ENCODE measurements around the gene TARS1.

TARS1 gene

DNA sequence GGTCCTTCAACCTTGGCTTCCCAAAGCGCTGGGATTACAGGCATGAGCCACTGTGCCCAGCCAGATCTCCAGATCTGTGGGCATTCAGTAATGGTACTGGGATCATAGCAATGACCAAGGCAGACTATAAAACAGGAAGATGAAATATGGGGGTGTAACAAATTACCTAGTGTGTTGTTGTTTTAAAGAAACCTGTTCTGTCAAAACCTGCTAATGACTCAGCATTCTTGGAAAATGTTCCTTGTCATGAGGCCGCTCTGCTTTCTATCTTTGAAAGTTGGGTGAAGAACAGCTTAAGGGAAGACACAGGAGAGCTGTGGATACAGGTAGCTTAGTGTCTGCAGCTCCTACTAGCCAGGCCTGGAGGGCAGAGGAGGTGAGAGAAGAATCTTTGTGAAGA, 19.4 kb downstream of the TARS1 start:
- DNase-seq (ENCODE audit: extremely low read depth, low read depth): no peak
- TF ChIP-seq, protein P1, sequence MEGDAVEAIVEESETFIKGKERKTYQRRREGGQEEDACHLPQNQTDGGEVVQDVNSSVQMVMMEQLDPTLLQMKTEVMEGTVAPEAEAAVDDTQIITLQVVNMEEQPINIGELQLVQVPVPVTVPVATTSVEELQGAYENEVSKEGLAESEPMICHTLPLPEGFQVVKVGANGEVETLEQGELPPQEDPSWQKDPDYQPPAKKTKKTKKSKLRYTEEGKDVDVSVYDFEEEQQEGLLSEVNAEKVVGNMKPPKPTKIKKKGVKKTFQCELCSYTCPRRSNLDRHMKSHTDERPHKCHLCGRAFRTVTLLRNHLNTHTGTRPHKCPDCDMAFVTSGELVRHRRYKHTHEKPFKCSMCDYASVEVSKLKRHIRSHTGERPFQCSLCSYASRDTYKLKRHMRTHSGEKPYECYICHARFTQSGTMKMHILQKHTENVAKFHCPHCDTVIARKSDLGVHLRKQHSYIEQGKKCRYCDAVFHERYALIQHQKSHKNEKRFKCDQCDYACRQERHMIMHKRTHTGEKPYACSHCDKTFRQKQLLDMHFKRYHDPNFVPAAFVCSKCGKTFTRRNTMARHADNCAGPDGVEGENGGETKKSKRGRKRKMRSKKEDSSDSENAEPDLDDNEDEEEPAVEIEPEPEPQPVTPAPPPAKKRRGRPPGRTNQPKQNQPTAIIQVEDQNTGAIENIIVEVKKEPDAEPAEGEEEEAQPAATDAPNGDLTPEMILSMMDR (IDR thresholded peaks at IDR 0.05; ENCODE audit: low read depth, low read length): no peak

DNA sequence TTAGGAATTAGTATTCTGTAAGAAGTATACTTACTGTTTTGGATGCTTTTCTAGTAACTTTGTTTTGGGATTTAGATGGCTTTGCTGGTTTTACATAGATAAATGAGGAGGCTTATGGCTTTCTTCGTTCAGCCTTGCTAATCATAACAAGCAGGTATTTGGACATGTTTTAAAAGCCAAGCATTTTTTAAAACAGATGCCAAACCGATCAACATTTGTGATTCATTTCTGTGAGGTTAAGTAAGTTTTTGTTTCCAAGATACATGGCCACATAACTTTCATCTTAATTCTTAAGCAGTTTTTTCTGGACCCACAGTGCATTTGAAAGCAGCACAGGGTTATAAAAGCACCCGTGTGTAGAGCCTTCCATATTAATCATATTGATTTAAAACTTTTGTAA, 21.7 kb downstream of the TARS1 start:
- TF ChIP-seq, protein P1 (IDR thresholded peaks at IDR 0.05; ENCODE audit: low read depth, low read length): no peak
- DNase-seq (ENCODE audit: extremely low read depth, low read depth): no peak

DNA sequence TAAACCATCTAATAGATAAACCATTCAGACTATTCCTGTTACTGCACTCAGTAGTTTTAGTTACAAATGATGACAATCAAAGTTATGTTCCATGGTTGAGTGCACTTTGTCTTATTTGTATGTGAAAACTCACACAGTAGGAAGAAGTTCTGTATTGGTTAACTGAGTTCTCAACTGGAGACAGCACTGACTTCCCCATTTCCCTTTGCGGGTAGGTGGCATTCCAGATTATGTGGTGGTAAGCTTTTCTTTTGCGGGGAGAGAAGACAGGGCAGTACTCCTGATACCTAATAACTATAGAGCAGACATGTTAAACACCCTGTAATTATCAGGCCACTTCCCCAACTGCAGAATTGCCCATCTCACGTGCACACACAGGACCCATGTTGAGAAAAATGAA, 24.4 kb downstream of the TARS1 start:
- DNase-seq (ENCODE audit: extremely low read depth, low read depth): no peak
- TF ChIP-seq, protein P1 (IDR thresholded peaks at IDR 0.05; ENCODE audit: low read depth, low read length): no peak

DNA sequence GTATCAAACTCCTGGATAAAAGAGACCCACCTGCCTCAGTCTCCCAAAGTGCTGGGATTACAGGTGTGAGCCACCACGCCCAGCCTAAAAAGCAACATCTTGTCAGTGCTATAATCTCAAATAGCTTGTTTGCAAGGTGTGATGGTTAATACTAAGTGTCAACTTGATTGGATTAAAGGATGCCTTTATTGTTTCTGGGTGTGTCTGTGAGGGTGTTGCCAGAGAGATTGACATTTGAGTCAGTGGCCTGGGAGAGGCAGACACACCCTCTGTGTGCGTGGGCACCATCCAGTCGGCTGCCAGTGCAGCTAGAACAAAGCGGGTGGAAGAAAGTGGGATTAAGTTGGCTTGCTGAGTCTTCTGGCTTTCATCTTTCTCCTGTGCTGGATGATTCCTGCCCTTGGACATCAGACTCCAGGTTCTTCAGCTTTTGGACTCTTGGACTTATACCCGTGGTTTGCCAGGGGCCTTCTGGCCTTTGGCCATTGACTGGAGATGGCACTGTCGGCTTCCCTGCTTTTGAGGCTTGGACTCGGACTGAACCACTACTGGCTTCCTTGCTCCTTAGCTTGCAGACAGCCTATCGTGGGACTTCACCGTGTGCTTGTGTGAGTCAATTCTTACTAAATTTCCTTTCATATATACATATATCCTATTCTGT, 28.1 kb downstream of the TARS1 start:
- DNase-seq (ENCODE audit: extremely low read depth, low read depth): no peak
- TF ChIP-seq, protein P1 (IDR thresholded peaks at IDR 0.05; ENCODE audit: low read depth, low read length): no peak

DNA sequence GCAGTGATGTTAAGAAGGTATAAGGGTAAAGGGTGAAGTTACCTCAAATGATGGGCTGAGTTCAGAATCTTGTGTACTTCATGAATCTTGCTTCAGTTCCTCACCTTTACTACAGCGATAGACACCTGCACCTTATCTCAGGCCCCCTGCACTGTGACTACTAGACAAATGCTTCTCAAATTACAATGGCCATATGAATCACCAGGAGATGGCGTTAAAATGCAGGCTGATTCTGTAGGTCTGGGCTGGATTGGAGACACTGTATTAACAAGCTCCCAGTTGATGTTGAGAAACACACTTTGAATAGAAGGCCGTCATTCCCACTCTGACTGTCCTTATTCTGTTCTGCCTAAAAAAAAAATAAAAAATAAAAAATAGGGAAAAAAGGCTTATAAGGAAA, 29.8 kb downstream of the TARS1 start:
- peak; percentile 23 for DNase-seq (ENCODE audit: extremely low read depth, low read depth)
- TF ChIP-seq, protein P1 (IDR thresholded peaks at IDR 0.05; ENCODE audit: low read depth, low read length): peak; percentile 56

DNA sequence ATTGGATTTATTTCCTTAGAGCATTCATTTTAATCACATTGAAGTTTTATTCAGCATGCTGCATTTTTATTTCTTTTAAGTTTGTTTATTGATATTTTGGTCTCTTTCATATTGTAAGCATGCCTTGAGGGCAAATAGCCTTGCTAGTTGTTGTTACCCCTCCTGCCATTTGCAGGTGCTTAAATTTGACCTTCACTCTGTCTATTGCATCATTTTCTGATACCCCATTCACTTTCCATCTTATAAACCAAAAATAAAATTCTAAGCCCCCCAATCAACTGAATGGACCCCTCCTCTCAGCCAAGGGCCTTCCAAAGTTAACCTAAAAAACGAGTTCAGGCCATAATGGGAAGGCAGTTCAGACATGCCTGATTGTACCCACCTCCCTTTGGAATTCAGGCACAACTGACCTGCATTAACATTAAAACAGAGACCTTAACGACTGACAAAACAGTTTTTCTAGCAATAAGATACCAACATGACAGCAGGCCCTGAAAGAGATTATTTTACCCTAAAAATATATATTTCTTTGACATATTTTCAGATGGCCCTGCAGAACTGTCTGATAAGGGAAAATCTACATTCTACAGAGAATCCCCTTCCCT, 32.1 kb downstream of the TARS1 start:
- TF ChIP-seq, protein P1 (IDR thresholded peaks at IDR 0.05; ENCODE audit: low read depth, low read length): no peak
- no peak for DNase-seq (ENCODE audit: extremely low read depth, low read depth)

DNA sequence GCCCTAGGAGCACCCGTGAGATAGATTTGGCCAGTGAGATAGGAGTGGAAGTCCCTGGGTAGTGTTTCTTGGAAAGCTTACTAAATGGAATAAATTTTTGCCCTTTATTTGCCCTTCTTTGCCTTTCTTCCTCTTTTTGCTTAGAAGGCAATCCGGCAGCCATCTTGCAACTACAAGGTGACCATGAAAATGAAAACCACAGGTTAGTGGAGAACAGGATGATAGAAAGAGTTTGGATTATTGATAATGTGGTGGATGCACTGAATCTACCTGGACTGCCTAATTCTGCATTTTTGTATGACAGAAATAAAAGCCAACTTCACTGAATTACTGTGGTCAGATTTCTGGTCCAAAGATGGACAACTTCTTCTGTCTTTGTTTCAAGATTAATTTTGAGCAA, 33.2 kb downstream of the TARS1 start:
- TF ChIP-seq, protein P1 (IDR thresholded peaks at IDR 0.05; ENCODE audit: low read depth, low read length): no peak
- no peak for DNase-seq (ENCODE audit: extremely low read depth, low read depth)
